K562 (cell line): Measurements from ENCODE around the gene MARCHF9. TPM values are rescaled to one million over a fixed set of nuclear protein-coding genes. Genes with fewer than 3 reads are reported as not detected.

Experiments
- BMI1 ChIP-seq: fragments of 150-350 bp; IDR thresholded peaks from 2 replicates; pipeline ENCODE4 v1.6.1; 2014; ENCODE audit warnings: low read length
- NCOA4 ChIP-seq: fragments of 450-650 bp; IDR thresholded peaks from 2 replicates; pipeline ENCODE4 v1.6.1; 2018; ENCODE audit warnings: mild to moderate bottlenecking; ENCODE audit not compliant: partially characterized antibody
- NR3C1 ChIP-seq: sonication (generic); formaldehyde crosslinking; IDR thresholded peaks from 2 replicates; pipeline ENCODE4 v1.8.1; 2022; ENCODE audit warnings: missing genetic modification reagents
- RAD51 ChIP-seq: fragments of 450-650 bp; IDR thresholded peaks from 2 replicates; pipeline ENCODE4 v1.7.1; 2016; ENCODE audit warnings: low read depth, mild to moderate bottlenecking, borderline replicate concordance
- RBM25 ChIP-seq: fragments of 200-400 bp; formaldehyde crosslinking; IDR thresholded peaks from 2 replicates; pipeline ENCODE4 v1.6.1; 2018; ENCODE audit warnings: low read length, low read depth, moderate library complexity; ENCODE audit not compliant: severe bottlenecking
- SIX5 ChIP-seq, 2 experiments: IDR thresholded peaks; 2 replicates each; pipeline ENCODE4 v1.6.1; 2011; ENCODE audit warnings: low read length in 2 of 2, borderline replicate concordance in 1 of 2, low read depth in 1 of 2, mild to moderate bottlenecking in 1 of 2, moderate library complexity in 1 of 2; ENCODE audit not compliant: insufficient read depth in 1 of 2
- SMC3 ChIP-seq: conservative IDR thresholded peaks from 2 replicates; pipeline ENCODE4 v1.6.1; 2011; ENCODE audit warnings: low read depth, low read length, improper control_type of control experiment; ENCODE audit not compliant: insufficient read depth
- ZNF347 ChIP-seq: fragments of 450-650 bp; formaldehyde crosslinking; IDR thresholded peaks from 2 replicates; pipeline ENCODE4 v1.4.0; 2020; ENCODE audit warnings: low read depth, mild to moderate bottlenecking, moderate library complexity
- ZNF408 ChIP-seq: fragments of 250-450 bp; sonication (Bioruptor Pico); IDR thresholded peaks from 2 replicates; pipeline ENCODE4 v1.4.0; 2020; ENCODE audit warnings: low read depth, mild to moderate bottlenecking, moderate library complexity
- polyA plus RNA-seq, 8 experiments: library from polyadenylated mRNA; depleted of rRNA in 4 of 8; stranded (reverse) in 5 of 8; unstranded in 3 of 8; fragments of >200 nt; fragmentation: Nextera tagmentation in 2 of 8; fragmentation: Illumina TruSeq in 1 of 8; extraction: Ambion mirVana in 2 of 8; extraction: Trizol in 1 of 8; gene quantifications; 2 replicates each; pipeline versions ENCODE4 v1.2.1 to v1.2.3, GENCODE V29; 2011 to 2014; ENCODE audit warnings: inconsistent platforms in 1 of 8, missing spikeins in 1 of 8
- total RNA-seq, 7 experiments: library from RNA; depleted of rRNA in 6 of 7; stranded (reverse); fragments of >200 nt in 6 of 7; fragmentation: Illumina TruSeq in 2 of 7; extraction: Trizol in 2 of 7; gene quantifications; 2 replicates each; pipeline versions ENCODE4 v1.2.1 to v1.2.3, GENCODE V29; 2011 to 2021; ENCODE audit warnings: low replicate concordance in 1 of 7
- TF ChIP-seq, protein P1 (sequence below): sonication (generic); formaldehyde crosslinking; IDR thresholded peaks from 2 replicates; pipeline ENCODE4 v1.8.0; 2022; ENCODE audit warnings: mild to moderate bottlenecking, missing genetic modification reagents
- TF ChIP-seq, protein P2 (sequence below): sonication (generic); formaldehyde crosslinking; IDR thresholded peaks from 2 replicates; pipeline ENCODE4 v1.8.0; 2022; ENCODE audit warnings: mild to moderate bottlenecking, missing genetic modification reagents
- TF ChIP-seq, protein P3 (sequence below), 3 experiments: fragments of 200-800 bp in 1 of 3; sonication (Bioruptor generic) in 1 of 3; sonication (generic) in 1 of 3; formaldehyde crosslinking in 1 of 3; IDR thresholded peaks; 2 replicates each; pipeline versions ENCODE4 v1.6.1 to v1.8.0; 2016 to 2022; ENCODE audit warnings: mild to moderate bottlenecking in 2 of 3, missing compliant biosample characterization in 2 of 3, missing genetic modification characterization in 2 of 3, missing genetic modification reagents in 1 of 3
- TF ChIP-seq, protein P4 (sequence below), 2 experiments: fragments of 450-650 bp; conservative IDR thresholded peaks; 2 replicates each; pipeline ENCODE4 v1.6.1; 2017; ENCODE audit warnings: mild to moderate bottlenecking in 2 of 2, moderate library complexity in 2 of 2

The MARCHF9 gene
- total and polyA plus RNA-seq, 9 of the 15 experiments (the other 6 are each of a cell fraction or from before 2014, with no cell fraction given): 0.80 to 12.4 (median 6.2) TPM

DNA sequence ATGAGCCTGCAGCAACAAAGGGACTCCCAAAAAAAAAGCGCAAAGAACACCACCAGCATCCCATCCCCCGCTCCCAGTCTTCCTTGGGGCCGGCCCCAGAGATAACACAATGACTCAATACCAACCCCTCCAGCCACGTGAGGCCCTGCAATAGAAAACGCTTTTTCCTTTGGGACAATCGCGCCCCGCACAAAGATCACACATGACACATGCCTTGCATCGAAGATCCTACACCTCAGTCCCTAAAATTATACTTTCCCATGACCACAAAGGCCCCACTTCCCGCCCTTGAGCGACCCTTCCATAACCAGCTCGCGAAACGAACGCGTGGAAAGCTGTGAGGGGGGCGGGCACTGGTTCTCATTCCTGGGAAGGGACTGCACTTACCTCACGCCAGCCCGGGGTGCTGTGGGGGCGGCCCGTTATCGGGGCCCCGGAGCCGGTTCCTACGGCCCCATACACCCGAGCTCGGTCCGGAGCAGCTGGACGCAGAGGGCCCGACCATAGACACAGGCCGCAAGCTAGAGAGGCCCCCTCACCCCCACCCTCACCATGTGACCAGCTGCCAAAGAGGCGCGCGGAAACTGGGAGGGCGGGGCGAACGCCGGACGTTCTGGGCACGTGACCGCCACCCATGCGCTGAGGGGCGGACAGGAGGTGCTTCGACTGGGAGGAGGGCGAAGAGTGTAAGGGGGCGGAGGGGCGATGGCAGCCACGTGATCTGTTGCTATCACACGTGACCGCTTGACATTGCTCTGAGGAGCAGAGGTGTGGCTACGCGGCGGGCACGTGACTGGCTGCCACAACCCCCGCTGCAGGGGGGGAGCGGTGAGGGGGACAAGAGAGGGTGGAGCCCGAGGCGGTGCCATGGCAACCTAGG, 2.9 kb upstream of the MARCHF9 start, which contains the start of gene CDK4 (continued):
- TF ChIP-seq, protein P1, sequence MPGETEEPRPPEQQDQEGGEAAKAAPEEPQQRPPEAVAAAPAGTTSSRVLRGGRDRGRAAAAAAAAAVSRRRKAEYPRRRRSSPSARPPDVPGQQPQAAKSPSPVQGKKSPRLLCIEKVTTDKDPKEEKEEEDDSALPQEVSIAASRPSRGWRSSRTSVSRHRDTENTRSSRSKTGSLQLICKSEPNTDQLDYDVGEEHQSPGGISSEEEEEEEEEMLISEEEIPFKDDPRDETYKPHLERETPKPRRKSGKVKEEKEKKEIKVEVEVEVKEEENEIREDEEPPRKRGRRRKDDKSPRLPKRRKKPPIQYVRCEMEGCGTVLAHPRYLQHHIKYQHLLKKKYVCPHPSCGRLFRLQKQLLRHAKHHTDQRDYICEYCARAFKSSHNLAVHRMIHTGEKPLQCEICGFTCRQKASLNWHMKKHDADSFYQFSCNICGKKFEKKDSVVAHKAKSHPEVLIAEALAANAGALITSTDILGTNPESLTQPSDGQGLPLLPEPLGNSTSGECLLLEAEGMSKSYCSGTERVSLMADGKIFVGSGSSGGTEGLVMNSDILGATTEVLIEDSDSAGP (CRISPR knock-in tag): no peak
- TF ChIP-seq, protein P2, sequence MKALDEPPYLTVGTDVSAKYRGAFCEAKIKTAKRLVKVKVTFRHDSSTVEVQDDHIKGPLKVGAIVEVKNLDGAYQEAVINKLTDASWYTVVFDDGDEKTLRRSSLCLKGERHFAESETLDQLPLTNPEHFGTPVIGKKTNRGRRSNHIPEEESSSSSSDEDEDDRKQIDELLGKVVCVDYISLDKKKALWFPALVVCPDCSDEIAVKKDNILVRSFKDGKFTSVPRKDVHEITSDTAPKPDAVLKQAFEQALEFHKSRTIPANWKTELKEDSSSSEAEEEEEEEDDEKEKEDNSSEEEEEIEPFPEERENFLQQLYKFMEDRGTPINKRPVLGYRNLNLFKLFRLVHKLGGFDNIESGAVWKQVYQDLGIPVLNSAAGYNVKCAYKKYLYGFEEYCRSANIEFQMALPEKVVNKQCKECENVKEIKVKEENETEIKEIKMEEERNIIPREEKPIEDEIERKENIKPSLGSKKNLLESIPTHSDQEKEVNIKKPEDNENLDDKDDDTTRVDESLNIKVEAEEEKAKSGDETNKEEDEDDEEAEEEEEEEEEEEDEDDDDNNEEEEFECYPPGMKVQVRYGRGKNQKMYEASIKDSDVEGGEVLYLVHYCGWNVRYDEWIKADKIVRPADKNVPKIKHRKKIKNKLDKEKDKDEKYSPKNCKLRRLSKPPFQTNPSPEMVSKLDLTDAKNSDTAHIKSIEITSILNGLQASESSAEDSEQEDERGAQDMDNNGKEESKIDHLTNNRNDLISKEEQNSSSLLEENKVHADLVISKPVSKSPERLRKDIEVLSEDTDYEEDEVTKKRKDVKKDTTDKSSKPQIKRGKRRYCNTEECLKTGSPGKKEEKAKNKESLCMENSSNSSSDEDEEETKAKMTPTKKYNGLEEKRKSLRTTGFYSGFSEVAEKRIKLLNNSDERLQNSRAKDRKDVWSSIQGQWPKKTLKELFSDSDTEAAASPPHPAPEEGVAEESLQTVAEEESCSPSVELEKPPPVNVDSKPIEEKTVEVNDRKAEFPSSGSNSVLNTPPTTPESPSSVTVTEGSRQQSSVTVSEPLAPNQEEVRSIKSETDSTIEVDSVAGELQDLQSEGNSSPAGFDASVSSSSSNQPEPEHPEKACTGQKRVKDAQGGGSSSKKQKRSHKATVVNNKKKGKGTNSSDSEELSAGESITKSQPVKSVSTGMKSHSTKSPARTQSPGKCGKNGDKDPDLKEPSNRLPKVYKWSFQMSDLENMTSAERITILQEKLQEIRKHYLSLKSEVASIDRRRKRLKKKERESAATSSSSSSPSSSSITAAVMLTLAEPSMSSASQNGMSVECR: peak; percentile 90
- peak; percentile 94 for TF ChIP-seq BMI1
- peak; percentile 100 for TF ChIP-seq RAD51
- TF ChIP-seq SIX5 (IDR thresholded peaks at IDR 0.05; ENCODE audit: borderline replicate concordance in 1 of 2, insufficient read depth in 1 of 2, low read depth in 1 of 2, low read length in 2 of 2): no peak
- TF ChIP-seq ZNF347 (CRISPR knock-in tag): no peak
- TF ChIP-seq, protein P3, sequence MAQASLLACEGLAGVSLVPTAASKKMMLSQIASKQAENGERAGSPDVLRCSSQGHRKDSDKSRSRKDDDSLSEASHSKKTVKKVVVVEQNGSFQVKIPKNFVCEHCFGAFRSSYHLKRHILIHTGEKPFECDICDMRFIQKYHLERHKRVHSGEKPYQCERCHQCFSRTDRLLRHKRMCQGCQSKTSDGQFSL (CRISPR knock-in tag; IDR thresholded peaks at IDR 0.05): peak; percentile 94
- TF ChIP-seq, protein P3 (tag; IDR thresholded peaks at IDR 0.05): peak in 1 of 2 experiments; percentile 97; a peak in 2 of 4 replicates
- no peak for TF ChIP-seq SMC3
- TF ChIP-seq NCOA4: peak; percentile 40
- no peak for TF ChIP-seq ZNF408
- TF ChIP-seq NR3C1 (CRISPR knock-in tag): no peak
- TF ChIP-seq, protein P4, sequence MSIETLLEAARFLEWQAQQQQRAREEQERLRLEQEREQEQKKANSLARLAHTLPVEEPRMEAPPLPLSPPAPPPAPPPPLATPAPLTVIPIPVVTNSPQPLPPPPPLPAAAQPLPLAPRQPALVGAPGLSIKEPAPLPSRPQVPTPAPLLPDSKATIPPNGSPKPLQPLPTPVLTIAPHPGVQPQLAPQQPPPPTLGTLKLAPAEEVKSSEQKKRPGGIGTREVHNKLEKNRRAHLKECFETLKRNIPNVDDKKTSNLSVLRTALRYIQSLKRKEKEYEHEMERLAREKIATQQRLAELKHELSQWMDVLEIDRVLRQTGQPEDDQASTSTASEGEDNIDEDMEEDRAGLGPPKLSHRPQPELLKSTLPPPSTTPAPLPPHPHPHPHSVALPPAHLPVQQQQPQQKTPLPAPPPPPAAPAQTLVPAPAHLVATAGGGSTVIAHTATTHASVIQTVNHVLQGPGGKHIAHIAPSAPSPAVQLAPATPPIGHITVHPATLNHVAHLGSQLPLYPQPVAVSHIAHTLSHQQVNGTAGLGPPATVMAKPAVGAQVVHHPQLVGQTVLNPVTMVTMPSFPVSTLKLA (conservative IDR thresholded peaks at IDR 0.05): peak; percentile 100
- no peak for TF ChIP-seq RBM25
